ENCODE data around the gene TBL1XR1. TPM values are rescaled to one million over a fixed set of nuclear protein-coding genes. Genes with fewer than 3 reads are reported as not detected.

Gene TBL1XR1
- total and polyA plus RNA-seq, 2 donors (not counting 3 experiments of a cell fraction or from before 2014, with no cell fraction given): 26.9 to 146 TPM

- H3K9me3 ChIP-seq (replicated peaks; ENCODE audit: control insufficient read depth, insufficient read depth, low read length): no peaks in the 10 kb centered on the region
- no peaks in the 10 kb centered on the region for H3K27me3 ChIP-seq (ENCODE audit: control insufficient read depth in 2 of 2, insufficient read depth in 2 of 2, low read length in 2 of 2)
- DNase-seq (ENCODE audit: low read depth, low spot score): no peak
- dilution Hi-C loops (cut with MboI; ENCODE audit: extremely low pct_ligation_motif_present, low sequenced_read_pairs): no loop called here
- H3K9me1 ChIP-seq (replicated peaks; ENCODE audit: control insufficient read depth, extremely low read depth, insufficient read depth, low read length): no peaks in the 10 kb centered on the region
- BruUV-seq (replicated peaks): no TSS peak
- no peak overlapping the region for H3K4me2 ChIP-seq (ENCODE audit: insufficient read depth, low read length)
- H3K27ac ChIP-seq (ENCODE audit: insufficient read depth, low read depth, low read length): no peak overlapping the region
- no peaks in the 10 kb centered on the region for H3K79me2 ChIP-seq (ENCODE audit: control insufficient read depth, insufficient read depth, low read length)
- H3K4me1 ChIP-seq (ENCODE audit: control insufficient read depth, extremely low read depth, insufficient read depth, low read length): no peaks in the 10 kb centered on the region
- no peak overlapping the region for H3K9ac ChIP-seq (replicated peaks; ENCODE audit: extremely low read depth, insufficient read depth, low read length)
- TF ChIP-seq POLR2A (IDR thresholded peaks at IDR 0.05; ENCODE audit: low read depth, low read length) (no peak), MYC (IDR thresholded peaks at IDR 0.05; ENCODE audit: low read depth, low read length) (no peak), EZH2 (IDR thresholded peaks at IDR 0.05; ENCODE audit: borderline replicate concordance, low read depth, low read length, severe bottlenecking) (no peak), FOS (IDR thresholded peaks at IDR 0.05; ENCODE audit: borderline replicate concordance, insufficient read depth, low read length) (no peak), CTCF (IDR thresholded peaks at IDR 0.05; ENCODE audit: extremely low read depth in 1 of 2, insufficient read depth in 1 of 2, low read depth in 1 of 2, low read length in 2 of 2) (no peak), POLR2AphosphoS5 (IDR thresholded peaks at IDR 0.05; ENCODE audit: insufficient read depth, low read depth, low read length) (no peak), MAX (IDR thresholded peaks at IDR 0.05; ENCODE audit: insufficient read depth, insufficient read length) (no peak), GATA2 (IDR thresholded peaks at IDR 0.05; ENCODE audit: insufficient read depth, insufficient read length, low read depth, low read length) (no peak), JUN (IDR thresholded peaks at IDR 0.05; ENCODE audit: borderline replicate concordance, insufficient read depth, insufficient read length, low read depth) (no peak)
- ChIA-PET POLR2A (no interaction called here), CTCF (no interaction called here)
- H3K36me3 ChIP-seq (ENCODE audit: control insufficient read depth in 2 of 2, extremely low read depth in 1 of 2, insufficient read depth in 2 of 2, low read length in 2 of 2): no peaks in the 10 kb centered on the region
- FAIRE-seq: no peak
- H4K20me1 ChIP-seq (replicated peaks; ENCODE audit: control insufficient read depth, extremely low read depth, insufficient read depth, low read length): no peaks in the 10 kb centered on the region
- H3K4me3 ChIP-seq (replicated peaks in 1 of 3; ENCODE audit: insufficient read depth in 1 of 3, low read depth in 1 of 3, low read length in 3 of 3): no peak overlapping the region
- no peak overlapping the region for H2AFZ ChIP-seq (ENCODE audit: low read depth, low read length)
- intact Hi-C loops (cut with micrococcal nuclease): no loop called here
These were observed 204.7 kb downstream of the TBL1XR1 start for GRCh38 chr3:176992565-176992964.

Measured in endothelial cell of umbilical vein (primary cell).